ENCODE measurements around the gene MS4A2. TPM values are rescaled to one million over a fixed set of nuclear protein-coding genes. Genes with fewer than 3 reads are reported as not detected.
"Not testable (repeated sequence)": the region's sequence is repeated elsewhere in the genome, so short reads cannot be mapped to it uniquely, and the experiment has no call there.

MS4A2 gene
- polyA plus RNA-seq, 1 experiment, result not detected

- Histone ChIP-seq H3K4me3 (ENCODE audit: low read depth, low read length) (no peak overlapping the region), H3K36me3 (ENCODE audit: control insufficient read depth, insufficient read depth, low read length) (no peaks in the 10 kb centered on the region), H3K27me3 (ENCODE audit: control insufficient read depth, insufficient read depth, low read length) (no peaks in the 10 kb centered on the region)
- ChIA-PET CTCF (no interaction called here), POLR2A (no interaction called here)
- DNase-seq (ENCODE audit: low read depth), result no peak
- no peak for TF ChIP-seq CTCF (IDR thresholded peaks at IDR 0.05; ENCODE audit: insufficient read depth, low read depth, low read length)
Observed at GRCh38 chr11:60087239-60087638, 1.2 kb upstream of the MS4A2 start.

DNA sequence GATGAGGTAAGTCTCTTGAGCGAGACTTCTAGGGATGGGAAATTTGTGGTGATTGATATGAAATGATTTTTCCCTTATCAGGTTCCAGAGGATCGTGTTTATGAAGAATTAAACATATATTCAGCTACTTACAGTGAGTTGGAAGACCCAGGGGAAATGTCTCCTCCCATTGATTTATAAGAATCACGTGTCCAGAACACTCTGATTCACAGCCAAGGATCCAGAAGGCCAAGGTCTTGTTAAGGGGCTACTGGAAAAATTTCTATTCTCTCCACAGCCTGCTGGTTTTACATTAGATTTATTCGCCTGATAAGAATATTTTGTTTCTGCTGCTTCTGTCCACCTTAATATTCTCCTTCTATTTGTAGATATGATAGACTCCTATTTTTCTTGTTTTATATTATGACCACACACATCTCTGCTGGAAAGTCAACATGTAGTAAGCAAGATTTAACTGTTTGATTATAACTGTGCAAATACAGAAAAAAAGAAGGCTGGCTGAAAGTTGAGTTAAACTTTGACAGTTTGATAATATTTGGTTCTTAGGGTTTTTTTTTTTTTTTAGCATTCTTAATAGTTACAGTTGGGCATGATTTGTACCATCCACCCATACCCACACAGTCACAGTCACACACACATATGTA is 7.1 kb downstream of the MS4A2 start:
- H3K36me3 ChIP-seq (ENCODE audit: control insufficient read depth, insufficient read depth, low read length), result no peaks in the 10 kb centered on the region
- POLR2A ChIA-PET, result no interaction called here
- no peak for TF ChIP-seq CTCF (IDR thresholded peaks at IDR 0.05; ENCODE audit: insufficient read depth, low read depth, low read length)
- no peak overlapping the region for H3K4me3 ChIP-seq (ENCODE audit: low read depth, low read length)
- no peaks in the 10 kb centered on the region for H3K27me3 ChIP-seq (ENCODE audit: control insufficient read depth, insufficient read depth, low read length)
- CTCF ChIA-PET, result no interaction called here
- no peak for DNase-seq (ENCODE audit: low read depth)

DNA sequence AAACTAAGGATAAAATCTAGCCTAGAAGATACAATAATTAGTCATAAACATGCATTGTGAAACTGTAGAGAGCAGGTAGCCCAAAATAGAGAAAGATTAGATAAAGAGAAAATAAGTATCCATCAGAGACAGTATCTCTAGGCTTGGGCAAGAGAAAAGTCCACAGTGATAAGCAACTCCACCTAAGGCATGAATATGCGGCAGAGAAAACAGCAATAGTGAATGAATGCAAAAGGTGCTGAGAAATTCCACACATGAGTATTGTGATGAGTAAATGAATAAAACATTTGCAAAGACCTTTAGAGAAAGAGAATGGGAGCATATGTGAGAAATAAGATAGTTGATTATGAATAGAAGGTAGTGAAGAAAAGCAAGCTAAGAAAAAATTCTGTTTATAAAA is 8.7 kb downstream of the MS4A2 start:
- POLR2A ChIA-PET, result no interaction called here
- DNase-seq (ENCODE audit: low read depth), result no peak

DNA sequence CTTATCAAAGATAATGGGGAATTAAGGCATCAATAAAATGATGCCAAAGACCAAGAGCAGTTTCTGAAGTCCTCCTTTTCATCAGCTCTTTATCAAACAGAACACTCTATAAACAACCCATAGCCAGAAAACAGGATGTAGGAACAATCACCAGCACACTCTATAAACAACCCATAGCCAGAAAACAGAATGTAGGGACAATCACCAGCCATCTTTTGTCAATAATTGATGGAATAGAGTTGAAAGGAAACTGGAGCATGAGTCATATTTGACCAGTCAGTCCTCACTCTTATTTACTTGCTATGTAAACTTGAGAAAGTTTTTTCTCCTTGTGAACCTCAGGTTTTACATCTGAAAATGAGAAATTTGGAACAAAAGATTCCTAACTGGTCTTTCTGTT is 10.0 kb downstream of the MS4A2 start:
- no peaks in the 10 kb centered on the region for H3K36me3 ChIP-seq (ENCODE audit: control insufficient read depth, insufficient read depth, low read length)
- ChIA-PET POLR2A (no interaction called here), CTCF (no interaction called here)
- no peak for DNase-seq (ENCODE audit: low read depth)
- no peaks in the 10 kb centered on the region for H3K27me3 ChIP-seq (ENCODE audit: control insufficient read depth, insufficient read depth, low read length)
- H3K4me3 ChIP-seq (ENCODE audit: low read depth, low read length), result no peak overlapping the region
- TF ChIP-seq CTCF (IDR thresholded peaks at IDR 0.05; ENCODE audit: insufficient read depth, low read depth, low read length), result no peak

More for the DNA sequence above, 8.7 kb downstream of the MS4A2 start:
- H3K4me3 ChIP-seq (ENCODE audit: low read depth, low read length), result no peak overlapping the region
- no peak for TF ChIP-seq CTCF (IDR thresholded peaks at IDR 0.05; ENCODE audit: insufficient read depth, low read depth, low read length)
- H3K36me3 ChIP-seq (ENCODE audit: control insufficient read depth, insufficient read depth, low read length), result no peaks in the 10 kb centered on the region
- CTCF ChIA-PET, result no interaction called here
- no peaks in the 10 kb centered on the region for H3K27me3 ChIP-seq (ENCODE audit: control insufficient read depth, insufficient read depth, low read length)

DNA sequence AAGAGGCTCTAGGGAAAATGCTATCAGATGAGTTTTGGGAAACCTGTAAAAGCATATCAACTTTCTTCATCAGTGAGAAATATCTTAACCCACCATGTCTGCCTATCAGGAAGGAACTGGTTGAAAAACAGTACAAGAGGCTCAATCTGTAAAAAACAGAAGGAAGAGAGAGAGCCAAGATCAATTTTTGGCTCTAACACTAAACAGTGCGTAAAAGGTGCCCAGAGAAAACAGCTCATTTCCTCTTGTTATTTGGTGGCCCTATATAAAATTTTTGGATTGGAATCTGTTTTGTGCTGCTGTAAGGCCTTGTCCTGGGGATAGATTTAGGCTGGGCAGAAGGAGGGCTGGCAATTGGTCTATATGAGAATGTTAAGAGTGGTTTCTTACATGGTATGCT is 12.1 kb downstream of the MS4A2 start:
- TF ChIP-seq CTCF (IDR thresholded peaks at IDR 0.05; ENCODE audit: insufficient read depth, low read depth, low read length), result no peak
- ChIA-PET POLR2A (no interaction called here), CTCF (no interaction called here)
- Histone ChIP-seq H3K36me3 (ENCODE audit: control insufficient read depth, insufficient read depth, low read length) (no peaks in the 10 kb centered on the region), H3K4me3 (ENCODE audit: low read depth, low read length) (no peak overlapping the region), H3K27me3 (ENCODE audit: control insufficient read depth, insufficient read depth, low read length) (no peaks in the 10 kb centered on the region)
- DNase-seq (ENCODE audit: low read depth), result no peak

DNA sequence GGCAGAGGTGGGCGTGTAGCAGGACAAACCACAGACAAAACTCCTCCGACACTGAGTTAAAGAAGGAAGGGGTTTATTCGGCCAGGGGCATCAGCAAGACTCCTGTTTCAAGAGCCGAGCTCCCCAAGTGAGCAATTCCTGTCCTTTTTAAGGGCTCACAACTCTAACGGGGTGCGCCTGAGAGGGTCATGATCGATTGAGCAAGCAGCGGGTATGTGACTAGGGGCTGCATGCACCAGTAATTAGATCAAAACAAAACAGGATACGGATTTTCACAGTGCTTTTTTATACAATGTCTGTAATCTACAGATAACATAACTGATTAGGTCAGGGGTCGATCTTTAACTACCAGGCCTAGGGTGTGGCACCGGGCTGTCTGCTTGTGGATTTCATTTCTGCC is 12.9 kb downstream of the MS4A2 start:
- H3K36me3 ChIP-seq (ENCODE audit: control insufficient read depth, insufficient read depth, low read length); POLR2A ChIA-PET; H3K27me3 ChIP-seq (ENCODE audit: control insufficient read depth, insufficient read depth, low read length); CTCF ChIA-PET; DNase-seq (ENCODE audit: low read depth); H3K4me3 ChIP-seq (ENCODE audit: low read depth, low read length): not testable (repeated sequence)

GRCh38 chr11:60104471-60105115 is 16.1 kb downstream of the MS4A2 start:
- H3K27me3 ChIP-seq (ENCODE audit: control insufficient read depth, insufficient read depth, low read length); H3K36me3 ChIP-seq (ENCODE audit: control insufficient read depth, insufficient read depth, low read length); POLR2A ChIA-PET; DNase-seq (ENCODE audit: low read depth); CTCF ChIA-PET; H3K4me3 ChIP-seq (ENCODE audit: low read depth, low read length): not testable (repeated sequence)

DNA sequence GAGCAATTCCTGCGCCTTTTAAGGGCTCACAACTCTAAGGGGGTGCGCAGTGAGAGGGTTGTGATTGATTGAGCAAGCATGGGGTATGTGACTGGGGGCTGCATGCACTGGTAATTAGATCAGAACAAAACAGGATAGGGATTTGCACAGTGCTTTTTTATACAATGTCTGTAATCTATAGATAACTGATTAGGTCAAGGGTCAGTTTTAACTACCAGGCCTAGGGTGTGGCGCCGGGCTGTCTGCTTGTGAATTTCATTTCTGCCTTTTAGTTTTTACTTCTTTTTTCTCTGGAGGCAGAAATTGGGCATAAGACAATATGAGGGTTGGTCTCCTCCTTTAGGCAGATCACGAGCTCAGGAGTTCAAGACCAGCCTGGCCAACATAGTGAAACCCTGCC is 20.2 kb downstream of the MS4A2 start:
- H3K36me3 ChIP-seq (ENCODE audit: control insufficient read depth, insufficient read depth, low read length); H3K4me3 ChIP-seq (ENCODE audit: low read depth, low read length); POLR2A ChIA-PET; H3K27me3 ChIP-seq (ENCODE audit: control insufficient read depth, insufficient read depth, low read length); CTCF ChIA-PET; DNase-seq (ENCODE audit: low read depth): not testable (repeated sequence)

Measured in BJ (cell line).